Keratinocyte (primary cell): ENCODE results near the gene HSBP1L1. TPM values are rescaled to one million over a fixed set of nuclear protein-coding genes. Genes with fewer than 3 reads are reported as not detected.
A peak's percentile ranks its signal among the peaks of the same experiment; 100 is the strongest.

Experiments used
- DNase-seq: peaks from one replicate; pipeline ENCODE4 v3.0.0-alpha.2; 2011; ENCODE audit warnings: low read depth, missing footprints, low spot score
- FAIRE-seq: peaks from 2 replicates; lab custom pipeline; 2011; peaks lifted over from hg19 to GRCh38; lab: Jason Lieb, UNC
- H2AFZ ChIP-seq: 2 replicates; pipeline ENCODE4 v1.6.0; 2012; ENCODE audit warnings: low read length, control low read depth, inconsistent platforms; ENCODE audit not compliant: control insufficient read depth
- H3K27ac ChIP-seq: 2 replicates; pipeline ENCODE4 v1.5.1; 2011; ENCODE audit warnings: low read length; ENCODE audit not compliant: control insufficient read depth, insufficient read depth
- H3K27me3 ChIP-seq: 3 replicates; pipeline ENCODE4 v1.6.0; 2011; ENCODE audit warnings: low read length; ENCODE audit not compliant: control insufficient read depth, insufficient read depth; ENCODE audit errors: extremely low read depth
- H3K36me3 ChIP-seq, 2 experiments: 2 replicates in 1 of 2; 3 replicates in 1 of 2; pipeline ENCODE4 v1.5.1; 2011; ENCODE audit warnings: low read length in 2 of 2, mild to moderate bottlenecking in 1 of 2; ENCODE audit not compliant: control insufficient read depth in 2 of 2, insufficient read depth in 2 of 2; ENCODE audit errors: extremely low read depth in 1 of 2
- H3K4me1 ChIP-seq: 3 replicates; pipeline ENCODE4 v1.5.1; 2011; ENCODE audit warnings: low read length; ENCODE audit not compliant: control insufficient read depth, insufficient read depth; ENCODE audit errors: extremely low read depth
- H3K4me2 ChIP-seq: 3 replicates; pipeline ENCODE4 v1.6.0; 2011; ENCODE audit warnings: low read depth, low read length; ENCODE audit not compliant: control insufficient read depth, insufficient read depth; ENCODE audit errors: extremely low read depth
- H3K4me3 ChIP-seq, 3 experiments: fragments of 200-600 bp in 1 of 3; sonication (generic) in 1 of 3; 2 replicates in 2 of 3; 3 replicates in 1 of 3; pipeline ENCODE4 v1.5.1; 2011 to 2016; ENCODE audit warnings: low read length in 3 of 3, mild to moderate bottlenecking in 3 of 3, control low read depth in 2 of 3, inconsistent platforms in 1 of 3, low read depth in 1 of 3, mixed read lengths in 1 of 3, mixed run types in 1 of 3, moderate library complexity in 1 of 3; ENCODE audit not compliant: control insufficient read depth in 2 of 3, insufficient read depth in 2 of 3; ENCODE audit errors: extremely low read depth in 1 of 3
- H3K79me2 ChIP-seq: 2 replicates; pipeline ENCODE4 v1.6.0; 2012; ENCODE audit warnings: low read length; ENCODE audit not compliant: control insufficient read depth, insufficient read depth
- H3K9ac ChIP-seq: 3 replicates; pipeline ENCODE4 v1.6.0; 2011; ENCODE audit warnings: low read length; ENCODE audit not compliant: control insufficient read depth, insufficient read depth; ENCODE audit errors: extremely low read depth
- H3K9me1 ChIP-seq: 3 replicates; pipeline ENCODE4 v1.6.0; 2011; ENCODE audit warnings: low read length; ENCODE audit not compliant: control insufficient read depth, insufficient read depth; ENCODE audit errors: extremely low read depth
- H3K9me3 ChIP-seq: 2 replicates; pipeline ENCODE4 v1.5.1; 2012; ENCODE audit warnings: low read depth, low read length; ENCODE audit not compliant: control insufficient read depth
- H4K20me1 ChIP-seq: 3 replicates; pipeline ENCODE4 v1.6.0; 2011; ENCODE audit warnings: low read length; ENCODE audit not compliant: control insufficient read depth, insufficient read depth; ENCODE audit errors: extremely low read depth
- CTCF ChIP-seq, 3 experiments: IDR thresholded peaks in 1 of 3; conservative IDR thresholded peaks in 1 of 3; optimal IDR thresholded peaks in 1 of 3; 2 replicates in 2 of 3; 3 replicates in 1 of 3; pipeline versions ENCODE3 to v1.5.1; 2011; ENCODE audit warnings: low read length in 3 of 3, mild to moderate bottlenecking in 3 of 3, moderate library complexity in 2 of 3, control low read depth in 1 of 3, inconsistent platforms in 1 of 3; ENCODE audit not compliant: insufficient read depth in 2 of 3; ENCODE audit errors: extremely low read depth in 1 of 3
- EZH2 ChIP-seq: IDR thresholded peaks from one replicate; pipeline ENCODE4 v1.6.1; 2012; ENCODE audit warnings: inconsistent platforms, mild to moderate bottlenecking, low read length, moderate library complexity
- dilution Hi-C: fragments of 300-500 bp; cut with MboI; formaldehyde crosslinking; loops from one replicate; pipeline ENCODE4 v1.7.0; 2020; ENCODE audit warnings: low sequenced_read_pairs; ENCODE audit not compliant: extremely low pct_ligation_motif_present
- polyA plus RNA-seq, 5 experiments: library from polyadenylated mRNA; depleted of rRNA in 3 of 5; stranded (reverse) in 3 of 5; stranded (forward) in 1 of 5; unstranded in 1 of 5; fragments of >200 nt; gene quantifications; 1 replicate in 1 of 5; 2 replicates in 3 of 5; 3 replicates in 1 of 5; pipeline versions ENCODE4 v1.2.1 to v1.2.3, GENCODE V29; 2011 to 2012; ENCODE audit warnings: missing spikeins in 2 of 5, low read depth in 1 of 5, low replicate concordance in 1 of 5

The HSBP1L1 gene
- polyA plus RNA-seq, 1 donor (not counting 4 experiments of a cell fraction or from before 2014, with no cell fraction given), result 49.6 TPM

GRCh38 chr18:79950515-79951341 lies 13.7 kb upstream of the HSBP1L1 start:
- dilution Hi-C loops, result no loop called here
- Histone ChIP-seq H3K4me1 (peaks cover 12% of the 10 kb centered on the region), H2AFZ (peak overlapping the region; percentile 15)

GRCh38 chr18:79951545-79952455 lies 12.6 kb upstream of the HSBP1L1 start, which contains the start of gene SLC66A2:
Gene SLC66A2 (minus strand): TSS chr18:79951653. CDS start chr18:79950926, 727 bp downstream.
- FAIRE-seq, result no peak
- Histone ChIP-seq H3K4me1 (peaks cover 12% of the 10 kb centered on the region), H4K20me1 (peaks cover 3% of the 10 kb centered on the region), H3K4me3 (peak within 1 kb of the TSS; percentile 73 to 81 (median 80)), H2AFZ (peak within 1 kb of the TSS; percentile 68), H3K9ac (peak within 1 kb of the TSS; percentile 70), H3K36me3 (peaks cover 14 to 15% of the 10 kb centered on the region in 2 experiments), H3K9me3 (no peaks in the 10 kb centered on the region), H3K27ac (peak within 1 kb of the TSS; percentile 49), H3K9me1 (peaks cover 4% of the 10 kb centered on the region), H3K4me2 (peak within 1 kb of the TSS; percentile 81), H3K79me2 (peaks cover 31% of the 10 kb centered on the region), H3K27me3 (no peaks in the 10 kb centered on the region)
- dilution Hi-C loops, result no loop called here
- DNase-seq, result no peak
- TF ChIP-seq CTCF (optimal IDR thresholded peaks at IDR 0.05 in 1 of 3, IDR thresholded peaks at IDR 0.05 in 1 of 3, conservative IDR thresholded peaks at IDR 0.05 in 1 of 3; ENCODE audit: extremely low read depth in 1 of 3, insufficient read depth in 2 of 3, low read length in 3 of 3) (no peak), EZH2 (no peak)

More at GRCh38 chr18:79950515-79951341, 13.7 kb upstream of the HSBP1L1 start:
- Histone ChIP-seq H4K20me1 (peaks cover 3% of the 10 kb centered on the region), H3K9me1 (peaks cover 4% of the 10 kb centered on the region), H3K4me3 (peak overlapping the region; percentile 73 to 81 (median 80)), H3K4me2 (peak overlapping the region; percentile 81), H3K79me2 (peaks cover 39% of the 10 kb centered on the region), H3K27ac (peak overlapping the region; percentile 17), H3K9me3 (no peaks in the 10 kb centered on the region), H3K27me3 (no peaks in the 10 kb centered on the region), H3K36me3 (peaks cover 16 to 17% of the 10 kb centered on the region in 2 experiments), H3K9ac (peak overlapping the region; percentile 70)
- no peak for FAIRE-seq
- no peak for DNase-seq
- TF ChIP-seq CTCF (optimal IDR thresholded peaks at IDR 0.05 in 1 of 3, IDR thresholded peaks at IDR 0.05 in 1 of 3, conservative IDR thresholded peaks at IDR 0.05 in 1 of 3; ENCODE audit: extremely low read depth in 1 of 3, insufficient read depth in 2 of 3, low read length in 3 of 3) (no peak), EZH2 (no peak)
